Esophagus squamous epithelium (tissue), 4 donors: ENCODE results near the gene CDK2.

Source experiments
- POLR2A ChIP-seq, 4 donors: fragments of 450-650 bp; IDR thresholded peaks; one replicate each; pipeline ENCODE4 v1.6.1; 2017; ENCODE audit warnings: antibody characterized with exemption in 4 of 4, mild to moderate bottlenecking in 4 of 4, moderate library complexity in 3 of 4
- TF ChIP-seq, protein P1 (sequence below), 6 experiments: fragments of 450-650 bp in 4 of 6; fragments of 200-600 bp in 2 of 6; sonication (generic) in 2 of 6; IDR thresholded peaks; one replicate each; pipeline ENCODE4 v1.5.1; 2016 to 2019; ENCODE audit warnings: antibody characterized with exemption in 6 of 6, mild to moderate bottlenecking in 4 of 6, moderate library complexity in 4 of 6

- TF ChIP-seq, protein P1, sequence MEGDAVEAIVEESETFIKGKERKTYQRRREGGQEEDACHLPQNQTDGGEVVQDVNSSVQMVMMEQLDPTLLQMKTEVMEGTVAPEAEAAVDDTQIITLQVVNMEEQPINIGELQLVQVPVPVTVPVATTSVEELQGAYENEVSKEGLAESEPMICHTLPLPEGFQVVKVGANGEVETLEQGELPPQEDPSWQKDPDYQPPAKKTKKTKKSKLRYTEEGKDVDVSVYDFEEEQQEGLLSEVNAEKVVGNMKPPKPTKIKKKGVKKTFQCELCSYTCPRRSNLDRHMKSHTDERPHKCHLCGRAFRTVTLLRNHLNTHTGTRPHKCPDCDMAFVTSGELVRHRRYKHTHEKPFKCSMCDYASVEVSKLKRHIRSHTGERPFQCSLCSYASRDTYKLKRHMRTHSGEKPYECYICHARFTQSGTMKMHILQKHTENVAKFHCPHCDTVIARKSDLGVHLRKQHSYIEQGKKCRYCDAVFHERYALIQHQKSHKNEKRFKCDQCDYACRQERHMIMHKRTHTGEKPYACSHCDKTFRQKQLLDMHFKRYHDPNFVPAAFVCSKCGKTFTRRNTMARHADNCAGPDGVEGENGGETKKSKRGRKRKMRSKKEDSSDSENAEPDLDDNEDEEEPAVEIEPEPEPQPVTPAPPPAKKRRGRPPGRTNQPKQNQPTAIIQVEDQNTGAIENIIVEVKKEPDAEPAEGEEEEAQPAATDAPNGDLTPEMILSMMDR (IDR thresholded peaks at IDR 0.05), result no peak
- peak in 1 of 4 donors; percentile 51 for TF ChIP-seq POLR2A (IDR thresholded peaks at IDR 0.05)
These were observed 34.7 kb upstream of the CDK2 start for GRCh38 chr12:55931780-55932550.
